PFSK-1 (cell line): ENCODE data around the gene ZDHHC4.

Source experiments
- FOXP2 ChIP-seq: optimal IDR thresholded peaks from 2 replicates; pipeline ENCODE3; 2011; ENCODE audit warnings: borderline replicate concordance, control low read depth, inconsistent platforms; ENCODE audit not compliant: insufficient read depth; ENCODE audit errors: extremely low read length, extremely low read depth
- POLR2AphosphoS5 ChIP-seq: IDR thresholded peaks from 2 replicates; pipeline ENCODE4 v1.6.1; 2012; ENCODE audit warnings: low read depth, mild to moderate bottlenecking, control low read depth, low read length, moderate library complexity
- REST ChIP-seq, 2 experiments: IDR thresholded peaks; 2 replicates each; pipeline versions ENCODE4 v1.6.1 to v1.8.0; 2011 to 2012; ENCODE audit warnings: low read depth in 2 of 2, low read length in 2 of 2, control low read depth in 1 of 2, inconsistent platforms in 1 of 2, mild to moderate bottlenecking in 1 of 2, moderate library complexity in 1 of 2; ENCODE audit not compliant: insufficient read depth in 1 of 2
- SIN3A ChIP-seq: IDR thresholded peaks from 2 replicates; pipeline ENCODE4 v1.6.1; 2012; ENCODE audit warnings: mild to moderate bottlenecking, low read length, moderate library complexity, borderline replicate concordance; ENCODE audit not compliant: insufficient read depth
- TAF1 ChIP-seq: IDR thresholded peaks from 2 replicates; pipeline ENCODE4 v1.6.1; 2012; ENCODE audit warnings: low read length, control low read depth, borderline replicate concordance; ENCODE audit not compliant: insufficient read depth

GRCh38 chr7:6637544-6638229 is 60.4 kb downstream of the ZDHHC4 start:
- TF ChIP-seq POLR2AphosphoS5: no peak
- no peak for TF ChIP-seq TAF1
- TF ChIP-seq REST (IDR thresholded peaks at IDR 0.05; ENCODE audit: insufficient read depth in 1 of 2, low read depth in 2 of 2, low read length in 2 of 2): no peak
- no peak for TF ChIP-seq SIN3A
- TF ChIP-seq FOXP2: no peak
